GM12878 (cell line): ENCODE results near the gene DPY19L3. TPM values are rescaled to one million over a fixed set of nuclear protein-coding genes. Genes with fewer than 3 reads are reported as not detected.
"Not testable (repeated sequence)": the region's sequence is repeated elsewhere in the genome, so short reads cannot be mapped to it uniquely, and the experiment has no call there.

ENCODE experiments used
- ATAC-seq: fragments of 200-7000 bp; cut with Tn5 transposase; 3 replicates; pipeline ENCODE4 v1.9.1; 2020; ENCODE audit warnings: mild to moderate bottlenecking, moderate library complexity
- BruUV-seq: library from RNA; stranded (reverse); fragments of 400-500 nt; replicated peaks from 2 replicates; lab custom pipeline; 2021; lab: Mats Ljungman, UMichigan
- CTCF ChIA-PET: fragments of 300-600 bp; sonication (Branson Sonifier 250); formaldehyde crosslinking; extraction: SDS; loops from one replicate; lab custom pipeline; 2021; ENCODE audit warnings: inconsistent platforms; lab: Yijun Ruan, JAX
- POLR2A ChIA-PET: fragments of 350-600 bp; formaldehyde crosslinking; extraction: SDS; loops from one replicate; lab custom pipeline; 2021; ENCODE audit warnings: inconsistent platforms; lab: Charles Lee
- RAD21 ChIA-PET: fragments of 300-600 bp; sonication (Branson Sonifier 250); formaldehyde crosslinking; loops from one replicate; lab custom pipeline; 2023; ENCODE audit warnings: antibody characterized with exemption; ENCODE audit not compliant: unreplicated experiment; lab: Charles Lee
- SMC1A ChIA-PET: fragments of 300-600 bp; sonication (Branson Sonifier 250); formaldehyde crosslinking; loops from one replicate; lab custom pipeline; 2023; ENCODE audit not compliant: unreplicated experiment, uncharacterized antibody; lab: Charles Lee
- DNase-seq: peaks from one replicate; pipeline ENCODE4 v3.0.0-alpha.2; 2011; ENCODE audit warnings: low read depth, low spot score
- FAIRE-seq: peaks from 3 replicates; lab custom pipeline; 2011; peaks lifted over from hg19 to GRCh38; lab: Jason Lieb, UNC
- H2AFZ ChIP-seq: 2 replicates; pipeline ENCODE4 v1.6.0; 2011; ENCODE audit warnings: low read depth, low read length, control low read depth; ENCODE audit not compliant: control insufficient read depth
- H3K27ac ChIP-seq: 2 replicates; pipeline ENCODE4 v1.5.1; 2011; ENCODE audit warnings: control low read depth; ENCODE audit not compliant: control insufficient read depth, insufficient read depth
- H3K27me3 ChIP-seq, 2 experiments: replicated peaks in 1 of 2; 2 replicates each; pipeline versions ENCODE4 v1.6.0 to v1.6.1; 2011; ENCODE audit warnings: low read length in 1 of 2; ENCODE audit not compliant: control insufficient read depth in 2 of 2, insufficient read depth in 2 of 2
- H3K36me3 ChIP-seq, 2 experiments: 2 replicates each; pipeline ENCODE4 v1.5.1; 2011; ENCODE audit warnings: low read length in 1 of 2; ENCODE audit not compliant: control insufficient read depth in 2 of 2, insufficient read depth in 2 of 2
- H3K4me1 ChIP-seq: 2 replicates; pipeline ENCODE4 v1.6.1; 2011; ENCODE audit warnings: mild to moderate bottlenecking, low read length, moderate library complexity, mixed read lengths; ENCODE audit not compliant: control insufficient read depth, insufficient read depth
- H3K4me2 ChIP-seq: 2 replicates; pipeline ENCODE4 v1.6.0; 2011; ENCODE audit warnings: control low read depth; ENCODE audit not compliant: control insufficient read depth, insufficient read depth
- H3K4me3 ChIP-seq: fragments of 200-600 bp; sonication (generic); 2 replicates; pipeline ENCODE4 v1.5.1; 2016
- H3K79me2 ChIP-seq: 2 replicates; pipeline ENCODE4 v1.6.0; 2011; ENCODE audit warnings: low read length; ENCODE audit not compliant: control insufficient read depth, insufficient read depth
- H3K9ac ChIP-seq: 2 replicates; pipeline ENCODE4 v1.8.0; 2011; ENCODE audit warnings: low read length, control low read depth, mixed read lengths; ENCODE audit not compliant: control insufficient read depth, insufficient read depth
- H3K9me3 ChIP-seq: replicated peaks from 3 replicates; pipeline ENCODE4 v1.5.1; 2011; ENCODE audit warnings: mild to moderate bottlenecking, low read length; ENCODE audit not compliant: control insufficient read depth, insufficient read depth
- H4K20me1 ChIP-seq: 2 replicates; pipeline ENCODE4 v1.6.0; 2011; ENCODE audit not compliant: control insufficient read depth, insufficient read depth
- ATF7 ChIP-seq: fragments of 450-650 bp; IDR thresholded peaks from 2 replicates; pipeline ENCODE4 v1.6.1; 2016; ENCODE audit warnings: low read depth, mild to moderate bottlenecking
- BHLHE40 ChIP-seq, 2 experiments: fragments of 450-650 bp in 1 of 2; IDR thresholded peaks; 2 replicates each; pipeline ENCODE4 v1.6.1; 2011 to 2017; ENCODE audit warnings: low read depth in 2 of 2, borderline replicate concordance in 1 of 2, improper control_type of control experiment in 1 of 2, low read length in 1 of 2, mild to moderate bottlenecking in 1 of 2
- HDAC2 ChIP-seq: fragments of 200-600 bp; sonication (generic); IDR thresholded peaks from 2 replicates; pipeline ENCODE4 v1.6.1; 2017
- NBN ChIP-seq: fragments of 450-650 bp; IDR thresholded peaks from 2 replicates; pipeline ENCODE4 v1.6.1; 2016
- RAD51 ChIP-seq: fragments of 450-650 bp; IDR thresholded peaks from 2 replicates; pipeline ENCODE4 v1.6.1; 2016; ENCODE audit warnings: moderate library complexity, mild to moderate bottlenecking, inconsistent platforms
- RELA ChIP-seq: fragments of 450-650 bp; IDR thresholded peaks from 2 replicates; pipeline ENCODE4 v1.8.0; 2014; ENCODE audit warnings: borderline replicate concordance; ENCODE audit not compliant: partially characterized antibody
- SIX5 ChIP-seq: IDR thresholded peaks from 2 replicates; pipeline ENCODE4 v1.6.1; 2011; ENCODE audit warnings: mild to moderate bottlenecking, low read depth, low read length, moderate library complexity; ENCODE audit not compliant: severe bottlenecking
- SMARCA5 ChIP-seq: fragments of 450-650 bp; IDR thresholded peaks from 2 replicates; pipeline ENCODE4 v1.6.1; 2017; ENCODE audit warnings: mild to moderate bottlenecking
- SRF ChIP-seq, 2 experiments: IDR thresholded peaks; 2 replicates each; pipeline ENCODE4 v1.6.1; 2011; ENCODE audit warnings: low read depth in 2 of 2, low read length in 2 of 2, mild to moderate bottlenecking in 1 of 2, moderate library complexity in 1 of 2
- WRNIP1 ChIP-seq: IDR thresholded peaks from 2 replicates; pipeline ENCODE4 v1.6.1; 2011; ENCODE audit warnings: low read depth, low read length, improper control_type of control experiment, borderline replicate concordance
- YBX1 ChIP-seq: fragments of 450-650 bp; IDR thresholded peaks from 2 replicates; pipeline ENCODE4 v1.6.1; 2016; ENCODE audit warnings: antibody characterized with exemption
- YY1 ChIP-seq: IDR thresholded peaks from 2 replicates; pipeline ENCODE4 v1.6.1; 2011; ENCODE audit warnings: low read depth, mild to moderate bottlenecking, low read length
- ZNF217 ChIP-seq: fragments of 450-650 bp; IDR thresholded peaks from 2 replicates; pipeline ENCODE4 v1.6.1; 2017; ENCODE audit warnings: antibody characterized with exemption, mild to moderate bottlenecking
- WGBS: methylation state at CpG from one replicate; pipeline ENCODE4 v1.1.6; 2016; ENCODE audit warnings: low lambda C conversion rate; ENCODE audit not compliant: insufficient replicate concordance, insufficient coverage; ENCODE audit errors: missing lambda C conversion rate; 5-methylcytosine and 5-hydroxymethylcytosine counted together
- in situ Hi-C: fragments of 300-500 bp; cut with MboI; formaldehyde crosslinking; loops from 9 replicates; pipeline ENCODE4 v1.14.3; 2018; ENCODE audit warnings: mixed read lengths
- intact Hi-C: fragments of 100-400 bp; cut with micrococcal nuclease; formaldehyde crosslinking; loops from one replicate; pipeline ENCODE4 v1.14.2; 2022; ENCODE audit not compliant: unreplicated experiment
- polyA plus RNA-seq, 11 experiments: library from polyadenylated mRNA; depleted of rRNA in 4 of 11; unstranded in 6 of 11; stranded (reverse) in 5 of 11; fragments of >200 nt; fragmentation: Nextera tagmentation in 4 of 11; fragmentation: Illumina TruSeq in 1 of 11; extraction: Ambion mirVana in 4 of 11; extraction: Trizol in 1 of 11; gene quantifications; 1 replicate in 1 of 11; 2 replicates in 10 of 11; pipeline versions ENCODE4 v1.2.1 to v1.2.3, GENCODE V29; 2011 to 2016; ENCODE audit warnings: inconsistent platforms in 2 of 11, missing spikeins in 2 of 11, low read depth in 1 of 11
- total RNA-seq, 4 experiments: library from RNA; depleted of rRNA in 3 of 4; stranded (reverse); fragments of >200 nt in 3 of 4; fragmentation: Illumina TruSeq in 1 of 4; extraction: Trizol in 1 of 4; gene quantifications; 2 replicates each; pipeline versions ENCODE4 v1.2.1 to v1.2.3, GENCODE V29; 2013 to 2021
- TF ChIP-seq, protein P1 (sequence below): IDR thresholded peaks from 2 replicates; pipeline ENCODE4 v1.6.1; 2011; ENCODE audit warnings: mild to moderate bottlenecking, low read depth, low read length, moderate library complexity; ENCODE audit not compliant: insufficient replicate concordance

The DPY19L3 gene
- total and polyA plus RNA-seq, 10 of the 15 experiments (the other 5 are each of a cell fraction or from before 2014, with no cell fraction given), result 2.5 to 30.2 (median 13.7) TPM

DNA sequence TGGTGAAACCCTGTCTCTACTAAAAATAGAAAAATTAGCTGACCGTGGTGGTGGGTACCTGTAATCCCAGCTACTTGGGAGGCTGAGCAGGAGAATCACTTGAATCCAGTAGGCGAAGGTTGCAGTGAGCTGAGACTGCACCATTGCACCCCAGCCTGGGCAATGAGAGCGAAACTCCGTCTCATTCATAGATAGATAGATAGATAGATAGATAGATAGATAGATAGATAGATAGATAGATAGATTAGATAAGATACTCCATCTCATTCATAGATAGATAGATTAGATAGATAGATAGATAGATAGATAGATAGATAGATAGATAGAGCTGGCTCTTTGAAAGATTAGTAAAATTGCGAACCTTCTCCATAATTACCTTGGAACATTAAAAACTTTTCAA is 42.0 kb downstream of the DPY19L3 start:
- FAIRE-seq, H3K27me3 ChIP-seq, H3K36me3 ChIP-seq, H3K4me2 ChIP-seq, RAD21 ChIA-PET, ATAC-seq, intact Hi-C loops, H3K4me3 ChIP-seq, H3K9me3 ChIP-seq, POLR2A ChIA-PET, H3K9ac ChIP-seq, H3K4me1 ChIP-seq, CTCF ChIA-PET, BruUV-seq, in situ Hi-C loops, H4K20me1 ChIP-seq, H2AFZ ChIP-seq, DNase-seq, H3K27ac ChIP-seq, H3K79me2 ChIP-seq: not testable (repeated sequence)
- SMC1A ChIA-PET, result interaction anchor here (1.6 kb wide), 1 partner anchor 28 kb away, joined by 4 read pairs; no protein-coding TSS in a partner anchor
- WGBS, result 99% methylated on average over 5 of the region's 5 CpGs

DNA sequence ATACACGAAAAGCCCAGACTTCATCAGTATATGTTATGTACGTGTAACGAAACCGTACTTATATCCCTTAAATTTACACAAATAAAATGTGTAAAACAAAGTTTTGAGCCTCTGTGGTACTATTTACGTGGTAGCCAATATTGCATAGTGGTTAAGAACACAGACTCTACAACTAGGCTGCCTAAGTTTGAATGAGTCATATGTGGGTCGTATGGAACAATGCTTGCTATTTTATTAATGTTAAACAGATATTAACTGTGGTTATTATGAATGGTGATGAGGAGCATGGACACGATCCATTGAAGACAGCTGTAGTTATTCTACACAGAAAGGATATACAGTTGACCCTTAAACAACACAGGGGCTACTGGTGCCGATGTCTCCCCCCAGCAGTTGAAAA is 42.5 kb downstream of the DPY19L3 start:
- Histone ChIP-seq H3K4me2 (no peak overlapping the region), H3K36me3 (no peaks in the 10 kb centered on the region; a peak in 1 of 4 replicates), H3K27me3 (no peaks in the 10 kb centered on the region), H2AFZ (no peak overlapping the region), H3K9ac (no peak overlapping the region), H3K79me2 (no peaks in the 10 kb centered on the region), H3K4me1 (no peaks in the 10 kb centered on the region), H3K9me3 (no peaks in the 10 kb centered on the region), H4K20me1 (no peaks in the 10 kb centered on the region), H3K4me3 (no peak overlapping the region), H3K27ac (no peak overlapping the region)
- ATAC-seq (no peak), FAIRE-seq (no peak), DNase-seq (no peak)
- RAD21 ChIA-PET, result no interaction called here
- no TSS peak for BruUV-seq
- SMC1A ChIA-PET, result no interaction called here
- CTCF ChIA-PET, result no interaction called here
- intact Hi-C loops, result no loop called here
- WGBS, result 96% methylated on average over 8 of the region's 8 CpGs
- TF ChIP-seq SRF (IDR thresholded peaks at IDR 0.05; ENCODE audit: low read depth in 2 of 2, low read length in 2 of 2), result no peak
- no peak for TF ChIP-seq ZNF217
- TF ChIP-seq BHLHE40 (IDR thresholded peaks at IDR 0.05; ENCODE audit: borderline replicate concordance in 1 of 2, low read depth in 2 of 2, low read length in 1 of 2), result no peak
- no peak for TF ChIP-seq ATF7
- no peak for TF ChIP-seq SMARCA5
- no peak for TF ChIP-seq YY1
- no peak for TF ChIP-seq RELA
- TF ChIP-seq HDAC2, result no peak
- TF ChIP-seq NBN, result no peak
- no peak for TF ChIP-seq YBX1
- TF ChIP-seq, protein P1, sequence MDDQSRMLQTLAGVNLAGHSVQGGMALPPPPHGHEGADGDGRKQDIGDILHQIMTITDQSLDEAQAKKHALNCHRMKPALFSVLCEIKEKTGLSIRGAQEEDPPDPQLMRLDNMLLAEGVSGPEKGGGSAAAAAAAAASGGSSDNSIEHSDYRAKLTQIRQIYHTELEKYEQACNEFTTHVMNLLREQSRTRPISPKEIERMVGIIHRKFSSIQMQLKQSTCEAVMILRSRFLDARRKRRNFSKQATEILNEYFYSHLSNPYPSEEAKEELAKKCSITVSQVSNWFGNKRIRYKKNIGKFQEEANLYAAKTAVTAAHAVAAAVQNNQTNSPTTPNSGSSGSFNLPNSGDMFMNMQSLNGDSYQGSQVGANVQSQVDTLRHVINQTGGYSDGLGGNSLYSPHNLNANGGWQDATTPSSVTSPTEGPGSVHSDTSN, result no peak
- no peak for TF ChIP-seq WRNIP1
- TF ChIP-seq SIX5, result no peak
- no peak for TF ChIP-seq RAD51
- POLR2A ChIA-PET, result no interaction called here
- in situ Hi-C loops, result no loop called here
